NCI-H774 (cell line): ENCODE measurements around the gene MRI1.
A peak's percentile ranks its signal among the peaks of the same experiment; 100 is the strongest.
"Not testable (repeated sequence)": the region's sequence is repeated elsewhere in the genome, so short reads cannot be mapped to it uniquely, and the experiment has no call there.

ENCODE experiments used
- DNase-seq: peaks from one replicate; lab custom pipeline; 2025; lab: John Stamatoyannopoulos, UW

Gene MRI1

GRCh38 chr19:13761423-13761822 lies 2.9 kb upstream of the MRI1 start:
- no peak for DNase-seq

GRCh38 chr19:13762635-13763235 lies 1.6 kb upstream of the MRI1 start:
- no peak for DNase-seq

DNA sequence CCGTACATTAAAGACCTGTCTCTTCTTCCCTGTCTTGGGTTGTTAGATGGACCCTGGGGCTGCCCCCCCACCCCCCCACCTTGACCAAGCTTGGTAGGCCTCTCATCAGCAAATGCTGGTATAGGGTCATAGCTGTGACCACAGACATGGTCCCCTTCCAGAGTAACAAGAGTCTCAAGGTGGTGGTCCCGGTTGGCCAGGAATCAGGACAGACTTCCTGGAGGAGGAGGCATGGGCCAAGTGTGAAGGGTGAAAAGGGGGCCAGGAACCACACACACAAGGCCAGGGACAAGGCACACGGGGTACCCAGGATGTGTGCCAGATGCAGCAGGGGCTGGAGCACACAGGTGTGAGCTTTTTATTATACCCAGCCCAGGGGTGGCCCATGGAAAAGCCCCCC lies 1.1 kb upstream of the MRI1 start:
- DNase-seq, result no peak

GRCh38 chr19:13764821-13765394 lies 586 bp downstream of the MRI1 start:
- DNase-seq, result no peak

- DNase-seq, result no peak
Observed at GRCh38 chr19:13765395-13766094, 1.2 kb downstream of the MRI1 start.

DNA sequence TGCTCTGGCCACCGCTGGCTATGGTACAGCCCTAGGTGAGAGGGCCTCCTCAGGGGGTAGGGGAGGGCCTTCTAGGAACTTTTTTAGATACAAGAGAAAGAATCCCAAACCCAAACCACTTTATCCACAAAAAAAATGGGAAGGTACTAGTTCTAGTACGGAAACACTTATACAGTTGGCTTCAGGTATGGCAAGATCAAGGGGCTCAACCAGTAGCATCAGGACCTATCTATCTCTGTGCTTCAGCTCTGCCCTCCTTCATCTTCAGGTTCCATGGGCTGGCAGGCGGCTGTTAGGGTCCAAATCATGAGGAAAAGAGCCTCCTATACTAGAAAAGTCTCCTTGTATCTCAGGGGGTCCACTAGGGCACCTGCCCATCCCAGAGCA lies 1.8 kb downstream of the MRI1 start:
- no peak for DNase-seq

DNA sequence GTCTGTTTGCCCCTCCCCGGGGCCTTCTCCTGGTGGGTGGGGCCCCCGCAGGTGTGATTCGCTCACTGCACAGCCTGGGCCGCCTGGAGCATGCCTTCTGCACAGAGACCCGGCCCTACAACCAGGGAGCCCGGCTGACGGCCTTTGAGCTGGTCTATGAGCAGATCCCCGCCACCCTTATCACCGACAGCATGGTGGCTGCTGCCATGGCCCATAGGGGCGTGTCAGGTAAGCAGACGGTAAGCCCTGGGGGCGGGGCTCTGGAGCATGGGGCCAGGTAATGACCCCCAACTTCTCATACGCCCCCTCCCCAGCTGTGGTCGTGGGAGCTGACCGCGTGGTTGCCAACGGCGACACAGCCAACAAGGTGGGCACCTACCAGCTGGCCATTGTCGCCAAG lies 4.2 kb downstream of the MRI1 start:
- DNase-seq, result no peak

DNA sequence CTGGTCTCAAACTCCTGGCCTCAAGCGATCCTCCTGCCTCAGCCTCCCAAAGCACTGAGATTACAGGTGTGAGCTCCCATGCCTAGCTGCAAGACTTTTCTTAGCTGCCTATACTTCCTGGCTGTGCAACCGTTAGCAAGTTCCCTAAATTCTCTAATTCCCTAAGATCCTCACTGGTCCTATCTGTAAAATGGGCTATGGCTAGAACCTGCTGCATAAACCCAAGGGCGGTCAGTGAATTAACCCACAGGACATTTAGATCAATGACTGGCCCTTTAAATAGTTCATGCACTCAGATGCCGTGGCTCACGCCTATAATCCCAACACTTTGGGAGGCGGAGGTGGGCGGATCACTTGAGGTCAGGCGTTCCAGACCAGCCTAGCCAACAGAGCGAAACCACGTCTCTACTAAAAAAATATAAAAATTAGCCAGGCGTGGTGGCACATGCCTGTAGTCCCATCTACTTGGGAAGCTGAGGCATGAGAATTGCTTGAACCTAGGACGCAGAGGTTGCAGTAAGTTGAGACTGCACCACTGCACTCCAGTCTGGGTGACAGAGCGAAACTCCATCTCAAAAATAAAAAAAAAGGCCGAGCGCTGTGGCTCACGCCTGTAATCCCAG lies 5.8 kb downstream of the MRI1 start:
- no peak for DNase-seq

GRCh38 chr19:13774217-13775191 lies 10.2 kb downstream of the MRI1 start, which contains the start of gene C19orf53:
Gene C19orf53 (plus strand): TSS chr19:13774456. CDS start chr19:13774478, 22 bp downstream.
- DNase-seq, result peak; percentile 85

DNA sequence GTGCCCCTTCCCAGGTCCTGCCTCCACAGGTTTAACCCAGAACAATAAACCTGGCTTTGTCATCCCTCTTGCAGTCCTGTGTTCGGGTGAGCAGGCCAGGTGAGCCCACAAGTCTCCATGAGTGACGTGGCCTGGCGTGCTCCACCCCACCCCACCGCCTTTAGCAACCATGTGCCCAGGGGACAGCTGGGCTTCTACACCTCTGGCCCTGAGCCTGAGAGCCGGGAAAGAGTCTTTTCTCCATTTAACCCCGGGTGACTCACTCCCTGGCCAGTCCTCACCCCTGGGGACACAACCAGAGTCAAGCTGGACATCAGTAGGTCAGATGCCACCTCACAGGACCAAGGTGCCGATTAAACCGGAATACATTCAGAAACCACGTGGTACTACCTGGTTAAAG lies 14.1 kb downstream of the MRI1 start:
- no peak for DNase-seq

DNA sequence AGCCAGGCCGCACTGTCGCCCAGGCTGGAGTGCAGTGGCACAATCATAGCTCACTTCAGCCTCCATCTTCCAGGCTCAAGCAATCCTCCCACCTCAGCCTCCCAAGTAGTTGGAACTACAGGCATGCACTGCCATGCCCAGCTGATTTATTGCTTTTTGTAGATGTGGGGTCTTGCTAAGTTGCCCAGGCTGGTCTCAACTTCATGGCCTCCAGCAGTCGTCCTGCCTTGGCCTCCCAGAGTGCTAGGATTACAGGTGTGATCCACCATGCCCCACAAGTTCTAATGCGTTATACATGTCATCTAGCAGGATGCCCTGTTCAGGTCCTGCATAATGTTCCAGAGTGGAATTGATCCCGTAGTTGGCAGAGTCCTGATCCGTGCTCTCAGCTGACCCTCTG lies 14.5 kb downstream of the MRI1 start:
- no peak for DNase-seq

GRCh38 chr19:13779794-13780193 lies 15.5 kb downstream of the MRI1 start:
- DNase-seq, result not testable (repeated sequence)

GRCh38 chr19:13781547-13781946 lies 17.2 kb downstream of the MRI1 start:
- DNase-seq, result peak; percentile 39

- no peak for DNase-seq
Observed at GRCh38 chr19:13782537-13782936, 18.2 kb downstream of the MRI1 start.

DNA sequence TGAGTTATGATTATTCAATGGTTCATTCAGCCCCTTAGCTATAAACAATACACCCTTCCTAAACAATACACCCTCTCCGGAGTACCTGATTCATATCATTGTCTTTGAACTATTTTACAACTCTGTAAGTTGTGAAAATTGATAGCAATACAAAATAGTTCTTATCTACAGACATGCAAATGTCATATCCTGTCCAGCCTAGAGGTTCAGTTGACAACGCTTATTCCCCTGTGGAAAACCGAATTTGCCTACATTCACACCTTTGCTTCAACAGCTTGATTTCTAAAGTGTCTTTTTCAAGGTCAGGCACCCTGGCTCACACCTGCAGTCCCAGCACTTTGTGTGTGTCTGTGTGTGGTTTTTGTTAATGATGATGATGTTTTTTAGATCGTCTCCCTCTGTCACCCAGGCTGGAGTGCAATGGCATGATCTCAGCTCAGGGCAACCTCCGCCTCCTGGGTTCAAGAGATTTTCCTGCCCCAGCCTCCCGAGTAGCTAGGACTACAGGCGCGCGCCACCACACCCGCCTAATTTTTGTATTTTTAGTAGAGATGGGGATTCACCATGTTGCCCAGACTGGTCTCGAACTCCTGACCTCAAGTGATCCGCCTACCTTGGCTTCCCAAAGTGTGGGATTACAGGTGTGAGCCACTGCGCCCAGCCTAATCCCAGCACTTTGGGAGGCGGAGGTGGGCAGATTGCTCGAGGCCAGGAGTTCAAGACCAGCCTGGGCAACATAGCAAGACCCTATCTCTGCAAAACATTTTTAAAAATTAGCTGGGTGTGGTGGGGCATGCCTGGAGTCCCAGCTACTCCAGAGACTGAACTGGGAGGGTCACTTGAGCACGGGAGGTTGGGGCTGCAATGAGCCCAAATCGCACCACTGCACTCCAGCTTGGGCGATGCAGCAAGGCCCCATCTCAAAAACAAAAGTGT lies 19.5 kb downstream of the MRI1 start:
- DNase-seq, result no peak

DNA sequence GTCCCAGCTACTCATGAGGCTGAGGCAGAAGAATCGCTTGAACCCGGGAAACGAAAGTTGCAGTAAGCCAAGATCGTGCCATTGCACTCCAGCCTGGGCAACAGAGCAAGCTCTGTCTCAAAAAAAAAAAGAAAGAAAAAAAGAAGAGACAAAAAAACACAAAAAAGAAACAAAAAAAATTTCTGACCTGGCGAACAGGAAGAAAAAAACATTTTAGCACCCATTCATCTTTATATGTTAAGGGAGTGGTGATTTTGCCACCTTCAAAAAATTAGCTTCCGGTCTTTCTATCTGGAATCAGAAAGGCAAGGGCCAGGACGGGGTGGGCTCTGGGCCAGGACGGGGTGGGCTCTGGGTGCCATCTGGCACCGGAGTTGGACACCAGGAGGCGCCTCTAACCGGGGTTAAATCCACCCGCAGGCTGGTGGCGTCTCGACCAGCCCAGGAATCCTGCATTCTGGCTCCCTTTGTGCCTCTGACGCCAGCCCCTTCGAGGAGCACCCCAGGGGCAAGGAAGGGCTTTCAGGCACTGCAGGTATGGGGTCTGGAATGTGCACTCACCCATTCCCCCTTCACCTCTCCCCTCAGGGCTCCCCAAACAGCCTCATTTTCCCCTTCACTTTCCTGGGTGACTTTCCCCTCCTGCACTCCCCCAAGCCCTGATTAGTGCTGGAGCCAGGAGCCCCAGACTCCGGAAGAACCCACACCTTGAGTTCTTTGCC lies 20.6 kb downstream of the MRI1 start:
- peak; percentile 39 for DNase-seq

- no peak for DNase-seq
Observed at GRCh38 chr19:13788991-13789390, 24.7 kb downstream of the MRI1 start.

DNA sequence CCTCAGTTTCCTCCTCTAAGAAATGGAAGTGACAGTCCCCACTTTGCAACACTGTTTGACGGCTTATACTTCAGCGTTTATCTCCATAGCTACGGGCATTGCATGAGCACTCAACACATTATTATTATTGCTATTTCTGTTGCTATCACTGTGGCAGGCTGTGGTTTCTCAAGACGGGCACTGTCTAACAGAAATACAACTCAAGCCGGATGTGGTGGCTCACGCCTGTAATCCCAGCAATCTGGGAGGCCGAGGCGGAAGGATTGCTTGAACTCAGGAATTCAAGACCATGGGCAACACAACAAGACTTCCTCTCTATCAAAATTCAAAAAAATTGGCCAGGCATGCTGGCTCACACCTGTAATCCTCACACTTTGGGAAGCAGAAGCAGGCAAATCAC lies 26.0 kb downstream of the MRI1 start:
- DNase-seq, result no peak

DNA sequence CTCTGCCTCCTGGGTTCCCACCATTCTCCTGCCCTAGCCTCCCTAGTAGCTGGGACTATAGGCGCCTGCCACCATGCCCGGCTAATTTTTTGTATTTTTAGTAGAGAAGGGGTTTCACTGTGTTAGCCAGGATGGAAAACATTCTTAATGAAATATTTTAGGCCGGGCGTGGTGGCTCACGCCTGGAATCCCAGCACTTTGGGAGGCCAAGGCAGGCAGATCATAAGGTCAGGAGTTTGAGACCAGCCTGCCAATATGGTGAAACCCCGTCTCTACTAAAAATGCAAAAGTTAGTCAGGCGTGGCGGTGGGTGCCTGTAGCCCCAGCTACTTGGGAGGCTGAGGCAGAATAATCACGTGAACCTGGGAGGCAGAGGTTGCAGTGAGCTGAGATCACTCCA lies 29.0 kb downstream of the MRI1 start:
- DNase-seq, result not testable (repeated sequence)

- DNase-seq, result no peak
Observed at GRCh38 chr19:13794398-13794756, 30.1 kb downstream of the MRI1 start.
